GM23338 (cell line): ENCODE results near the gene RAC3. TPM values are rescaled to one million over a fixed set of nuclear protein-coding genes. Genes with fewer than 3 reads are reported as not detected.

Experiments used
- ATAC-seq: fragments of 200-7000 bp; cut with Tn5 transposase; 3 replicates; pipeline ENCODE4 v1.9.1; 2020
- DNase-seq: peaks from one replicate; pipeline ENCODE4 v3.0.0-alpha.2; 2015; ENCODE audit warnings: low spot score
- H2AFZ ChIP-seq: fragments of 200-600 bp; sonication (generic); 2 replicates; pipeline ENCODE4 v1.8.0; 2016; ENCODE audit warnings: antibody characterized with exemption, mild to moderate bottlenecking, moderate library complexity
- H3F3A ChIP-seq: fragments of 200-600 bp; sonication (generic); replicated peaks from 2 replicates; pipeline ENCODE4 v1.8.0; 2017; ENCODE audit warnings: antibody characterized with exemption, mixed run types, low read depth
- H3K27ac ChIP-seq: fragments of 200-600 bp; sonication (generic); 2 replicates; pipeline ENCODE4 v1.6.1; 2016; ENCODE audit warnings: low read depth
- H3K27me3 ChIP-seq: fragments of 200-600 bp; sonication (generic); 2 replicates; pipeline ENCODE4 v1.8.0; 2016; ENCODE audit warnings: mild to moderate bottlenecking, mixed run types, moderate library complexity; ENCODE audit not compliant: insufficient read depth
- H3K36me3 ChIP-seq: fragments of 200-600 bp; sonication (generic); 2 replicates; pipeline ENCODE4 v1.8.0; 2016; ENCODE audit warnings: mild to moderate bottlenecking; ENCODE audit not compliant: insufficient read depth
- H3K4me1 ChIP-seq: fragments of 200-600 bp; sonication (generic); 2 replicates; pipeline ENCODE4 v1.8.0; 2016; ENCODE audit warnings: mild to moderate bottlenecking, moderate library complexity; ENCODE audit not compliant: insufficient read depth
- H3K4me2 ChIP-seq: fragments of 200-600 bp; sonication (generic); 2 replicates; pipeline ENCODE4 v1.7.1; 2017; ENCODE audit warnings: mixed run types
- H3K4me3 ChIP-seq: fragments of 200-600 bp; sonication (generic); 2 replicates; pipeline ENCODE4 v1.6.1; 2016; ENCODE audit warnings: mixed run types
- H3K79me2 ChIP-seq: fragments of 200-600 bp; sonication (generic); replicated peaks from 2 replicates; pipeline ENCODE4 v1.8.0; 2017; ENCODE audit warnings: mild to moderate bottlenecking; ENCODE audit not compliant: insufficient read depth
- H3K9me2 ChIP-seq: fragments of 200-600 bp; sonication (generic); 2 replicates; pipeline ENCODE4 v1.8.0; 2017; ENCODE audit not compliant: insufficient read depth
- H4K20me1 ChIP-seq: fragments of 200-600 bp; sonication (generic); replicated peaks from 2 replicates; pipeline ENCODE4 v1.8.0; 2017; ENCODE audit warnings: mild to moderate bottlenecking; ENCODE audit not compliant: insufficient read depth
- H3K27ac Mint-ChIP-seq: 2 replicates; pipeline ENCODE4 v1.8.0; 2020; ENCODE audit warnings: inconsistent platforms, mild to moderate bottlenecking, moderate library complexity, mixed read lengths
- H3K27me3 Mint-ChIP-seq: 3 replicates; pipeline ENCODE4 v1.8.0; 2022; ENCODE audit warnings: low read depth, mild to moderate bottlenecking, moderate library complexity, mixed read lengths, inconsistent platforms; ENCODE audit not compliant: insufficient read depth, poor library complexity
- H3K36me3 Mint-ChIP-seq: 3 replicates; pipeline ENCODE4 v1.8.0; 2021; ENCODE audit warnings: low read depth, mild to moderate bottlenecking, inconsistent platforms, moderate library complexity, mixed read lengths
- H3K4me1 Mint-ChIP-seq: 3 replicates; pipeline ENCODE4 v1.8.0; 2020; ENCODE audit warnings: mild to moderate bottlenecking, inconsistent platforms, mixed read lengths
- H3K4me3 Mint-ChIP-seq: 3 replicates; pipeline ENCODE4 v1.8.0; 2021; ENCODE audit warnings: moderate library complexity, mild to moderate bottlenecking, inconsistent platforms, mixed read lengths
- H3K9me3 Mint-ChIP-seq: 3 replicates; pipeline ENCODE4 v1.8.0; 2020; ENCODE audit warnings: moderate library complexity, mild to moderate bottlenecking, inconsistent platforms, mixed read lengths
- CREB1 ChIP-seq: fragments of 250-450 bp; sonication (Bioruptor Pico); IDR thresholded peaks from 2 replicates; pipeline ENCODE4 v1.5.0; 2020; ENCODE audit warnings: low read depth, mild to moderate bottlenecking, moderate library complexity
- EZH2 ChIP-seq: fragments of 200-600 bp; sonication (generic); IDR thresholded peaks from one replicate; pipeline ENCODE4 v1.8.0; 2017; ENCODE audit warnings: antibody characterized with exemption, mild to moderate bottlenecking, low read depth; ENCODE audit not compliant: unreplicated experiment
- EZH2phosphoT487 ChIP-seq: fragments of 200-600 bp; sonication (generic); IDR thresholded peaks from one replicate; pipeline ENCODE4 v1.8.1; 2018; ENCODE audit warnings: antibody characterized with exemption; ENCODE audit not compliant: unreplicated experiment
- NANOG ChIP-seq: IDR thresholded peaks from 2 replicates; pipeline ENCODE4 v1.6.1; 2016; ENCODE audit warnings: antibody characterized with exemption, borderline replicate concordance
- POLR2AphosphoS5 ChIP-seq: IDR thresholded peaks from 2 replicates; pipeline ENCODE4 v1.6.1; 2016; ENCODE audit warnings: antibody characterized with exemption, low read depth
- STAT1 ChIP-seq: IDR thresholded peaks from one replicate; pipeline ENCODE4 v1.6.1; 2016; ENCODE audit warnings: antibody characterized with exemption; ENCODE audit not compliant: unreplicated experiment
- ZNF331 ChIP-seq: fragments of 250-450 bp; sonication (Bioruptor Pico); IDR thresholded peaks from 2 replicates; pipeline ENCODE4 v1.5.0; 2020; ENCODE audit warnings: low read depth, mild to moderate bottlenecking, moderate library complexity
- polyA plus RNA-seq: library from polyadenylated mRNA; unstranded; fragments of >200 nt; fragmentation: Nextera tagmentation; extraction: Ambion mirVana; gene quantifications from 2 replicates; pipeline ENCODE4 v1.2.1, GENCODE V29; 2016
- total RNA-seq: library from RNA; depleted of rRNA; stranded (reverse); fragments of >200 nt; shearing (Covaris generic); gene quantifications from 2 replicates; pipeline ENCODE4 v1.2.3, GENCODE V29; 2014
- TF ChIP-seq, protein P1 (sequence below): IDR thresholded peaks from one replicate; pipeline ENCODE4 v1.6.1; 2018; ENCODE audit warnings: antibody characterized with exemption; ENCODE audit not compliant: unreplicated experiment
- TF ChIP-seq, protein P2 (sequence below): fragments of 250-450 bp; sonication (Bioruptor Pico); IDR thresholded peaks from 2 replicates; pipeline ENCODE4 v1.5.0; 2020; ENCODE audit warnings: mild to moderate bottlenecking, moderate library complexity

Gene RAC3
- total and polyA plus RNA-seq, 2 experiments from 2014 or later = 31.5 to 293 TPM

DNA sequence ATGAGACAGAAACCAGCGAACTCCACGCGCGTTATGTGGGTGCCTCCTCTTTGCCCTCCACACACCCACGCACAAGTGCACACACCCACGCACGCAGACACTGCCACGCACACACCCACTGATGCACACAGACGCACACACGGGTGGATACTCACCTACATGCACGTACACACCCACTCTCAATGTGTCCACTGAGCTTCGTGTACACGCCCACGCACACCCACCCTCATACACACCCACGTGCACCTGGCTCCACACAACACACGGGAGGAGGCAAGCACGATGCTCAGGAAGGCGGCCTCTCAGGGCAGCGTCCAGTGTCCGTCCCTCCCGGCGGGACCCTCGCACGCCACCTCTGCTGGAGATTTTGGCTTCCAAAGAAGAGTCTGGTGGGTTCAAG lies 15.9 kb downstream of the RAC3 start:
- no peak overlapping the region for H3K4me2 ChIP-seq
- H3F3A ChIP-seq = no peaks in the 10 kb centered on the region
- peaks cover 3% of the 10 kb centered on the region; the same call in 1 of the 2 replicates for H3K79me2 ChIP-seq
- peaks cover under 1% of the 10 kb centered on the region; the same call in 1 of the 2 replicates for H4K20me1 ChIP-seq
- no peak overlapping the region for H2AFZ ChIP-seq
- Mint-ChIP-seq H3K4me1 (peaks cover 8% of the 10 kb centered on the region), H3K27me3 (peaks cover 6% of the 10 kb centered on the region), H3K9me3 (no peaks in the 10 kb centered on the region), H3K36me3 (peaks cover 8% of the 10 kb centered on the region), H3K27ac (no peak overlapping the region), H3K4me3 (no peak overlapping the region; the same call in 2 of the 3 replicates)
- no peaks in the 10 kb centered on the region for H3K36me3 ChIP-seq
- H3K4me3 ChIP-seq = no peak overlapping the region
- H3K27ac ChIP-seq = no peak overlapping the region
- no peaks in the 10 kb centered on the region for H3K27me3 ChIP-seq
- DNase-seq (no peak), ATAC-seq (no peak)
- no peaks in the 10 kb centered on the region for H3K9me2 ChIP-seq
- no peaks in the 10 kb centered on the region for H3K4me1 ChIP-seq
- no peak for TF ChIP-seq POLR2AphosphoS5
- TF ChIP-seq, protein P1, sequence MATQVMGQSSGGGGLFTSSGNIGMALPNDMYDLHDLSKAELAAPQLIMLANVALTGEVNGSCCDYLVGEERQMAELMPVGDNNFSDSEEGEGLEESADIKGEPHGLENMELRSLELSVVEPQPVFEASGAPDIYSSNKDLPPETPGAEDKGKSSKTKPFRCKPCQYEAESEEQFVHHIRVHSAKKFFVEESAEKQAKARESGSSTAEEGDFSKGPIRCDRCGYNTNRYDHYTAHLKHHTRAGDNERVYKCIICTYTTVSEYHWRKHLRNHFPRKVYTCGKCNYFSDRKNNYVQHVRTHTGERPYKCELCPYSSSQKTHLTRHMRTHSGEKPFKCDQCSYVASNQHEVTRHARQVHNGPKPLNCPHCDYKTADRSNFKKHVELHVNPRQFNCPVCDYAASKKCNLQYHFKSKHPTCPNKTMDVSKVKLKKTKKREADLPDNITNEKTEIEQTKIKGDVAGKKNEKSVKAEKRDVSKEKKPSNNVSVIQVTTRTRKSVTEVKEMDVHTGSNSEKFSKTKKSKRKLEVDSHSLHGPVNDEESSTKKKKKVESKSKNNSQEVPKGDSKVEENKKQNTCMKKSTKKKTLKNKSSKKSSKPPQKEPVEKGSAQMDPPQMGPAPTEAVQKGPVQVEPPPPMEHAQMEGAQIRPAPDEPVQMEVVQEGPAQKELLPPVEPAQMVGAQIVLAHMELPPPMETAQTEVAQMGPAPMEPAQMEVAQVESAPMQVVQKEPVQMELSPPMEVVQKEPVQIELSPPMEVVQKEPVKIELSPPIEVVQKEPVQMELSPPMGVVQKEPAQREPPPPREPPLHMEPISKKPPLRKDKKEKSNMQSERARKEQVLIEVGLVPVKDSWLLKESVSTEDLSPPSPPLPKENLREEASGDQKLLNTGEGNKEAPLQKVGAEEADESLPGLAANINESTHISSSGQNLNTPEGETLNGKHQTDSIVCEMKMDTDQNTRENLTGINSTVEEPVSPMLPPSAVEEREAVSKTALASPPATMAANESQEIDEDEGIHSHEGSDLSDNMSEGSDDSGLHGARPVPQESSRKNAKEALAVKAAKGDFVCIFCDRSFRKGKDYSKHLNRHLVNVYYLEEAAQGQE = no peak
- TF ChIP-seq EZH2phosphoT487 = no peak
- TF ChIP-seq CREB1 = no peak
- no peak for TF ChIP-seq ZNF331 (CRISPR knock-in tag)
- no peak for TF ChIP-seq EZH2
- TF ChIP-seq NANOG = no peak
- no peak for TF ChIP-seq STAT1
- TF ChIP-seq, protein P2, sequence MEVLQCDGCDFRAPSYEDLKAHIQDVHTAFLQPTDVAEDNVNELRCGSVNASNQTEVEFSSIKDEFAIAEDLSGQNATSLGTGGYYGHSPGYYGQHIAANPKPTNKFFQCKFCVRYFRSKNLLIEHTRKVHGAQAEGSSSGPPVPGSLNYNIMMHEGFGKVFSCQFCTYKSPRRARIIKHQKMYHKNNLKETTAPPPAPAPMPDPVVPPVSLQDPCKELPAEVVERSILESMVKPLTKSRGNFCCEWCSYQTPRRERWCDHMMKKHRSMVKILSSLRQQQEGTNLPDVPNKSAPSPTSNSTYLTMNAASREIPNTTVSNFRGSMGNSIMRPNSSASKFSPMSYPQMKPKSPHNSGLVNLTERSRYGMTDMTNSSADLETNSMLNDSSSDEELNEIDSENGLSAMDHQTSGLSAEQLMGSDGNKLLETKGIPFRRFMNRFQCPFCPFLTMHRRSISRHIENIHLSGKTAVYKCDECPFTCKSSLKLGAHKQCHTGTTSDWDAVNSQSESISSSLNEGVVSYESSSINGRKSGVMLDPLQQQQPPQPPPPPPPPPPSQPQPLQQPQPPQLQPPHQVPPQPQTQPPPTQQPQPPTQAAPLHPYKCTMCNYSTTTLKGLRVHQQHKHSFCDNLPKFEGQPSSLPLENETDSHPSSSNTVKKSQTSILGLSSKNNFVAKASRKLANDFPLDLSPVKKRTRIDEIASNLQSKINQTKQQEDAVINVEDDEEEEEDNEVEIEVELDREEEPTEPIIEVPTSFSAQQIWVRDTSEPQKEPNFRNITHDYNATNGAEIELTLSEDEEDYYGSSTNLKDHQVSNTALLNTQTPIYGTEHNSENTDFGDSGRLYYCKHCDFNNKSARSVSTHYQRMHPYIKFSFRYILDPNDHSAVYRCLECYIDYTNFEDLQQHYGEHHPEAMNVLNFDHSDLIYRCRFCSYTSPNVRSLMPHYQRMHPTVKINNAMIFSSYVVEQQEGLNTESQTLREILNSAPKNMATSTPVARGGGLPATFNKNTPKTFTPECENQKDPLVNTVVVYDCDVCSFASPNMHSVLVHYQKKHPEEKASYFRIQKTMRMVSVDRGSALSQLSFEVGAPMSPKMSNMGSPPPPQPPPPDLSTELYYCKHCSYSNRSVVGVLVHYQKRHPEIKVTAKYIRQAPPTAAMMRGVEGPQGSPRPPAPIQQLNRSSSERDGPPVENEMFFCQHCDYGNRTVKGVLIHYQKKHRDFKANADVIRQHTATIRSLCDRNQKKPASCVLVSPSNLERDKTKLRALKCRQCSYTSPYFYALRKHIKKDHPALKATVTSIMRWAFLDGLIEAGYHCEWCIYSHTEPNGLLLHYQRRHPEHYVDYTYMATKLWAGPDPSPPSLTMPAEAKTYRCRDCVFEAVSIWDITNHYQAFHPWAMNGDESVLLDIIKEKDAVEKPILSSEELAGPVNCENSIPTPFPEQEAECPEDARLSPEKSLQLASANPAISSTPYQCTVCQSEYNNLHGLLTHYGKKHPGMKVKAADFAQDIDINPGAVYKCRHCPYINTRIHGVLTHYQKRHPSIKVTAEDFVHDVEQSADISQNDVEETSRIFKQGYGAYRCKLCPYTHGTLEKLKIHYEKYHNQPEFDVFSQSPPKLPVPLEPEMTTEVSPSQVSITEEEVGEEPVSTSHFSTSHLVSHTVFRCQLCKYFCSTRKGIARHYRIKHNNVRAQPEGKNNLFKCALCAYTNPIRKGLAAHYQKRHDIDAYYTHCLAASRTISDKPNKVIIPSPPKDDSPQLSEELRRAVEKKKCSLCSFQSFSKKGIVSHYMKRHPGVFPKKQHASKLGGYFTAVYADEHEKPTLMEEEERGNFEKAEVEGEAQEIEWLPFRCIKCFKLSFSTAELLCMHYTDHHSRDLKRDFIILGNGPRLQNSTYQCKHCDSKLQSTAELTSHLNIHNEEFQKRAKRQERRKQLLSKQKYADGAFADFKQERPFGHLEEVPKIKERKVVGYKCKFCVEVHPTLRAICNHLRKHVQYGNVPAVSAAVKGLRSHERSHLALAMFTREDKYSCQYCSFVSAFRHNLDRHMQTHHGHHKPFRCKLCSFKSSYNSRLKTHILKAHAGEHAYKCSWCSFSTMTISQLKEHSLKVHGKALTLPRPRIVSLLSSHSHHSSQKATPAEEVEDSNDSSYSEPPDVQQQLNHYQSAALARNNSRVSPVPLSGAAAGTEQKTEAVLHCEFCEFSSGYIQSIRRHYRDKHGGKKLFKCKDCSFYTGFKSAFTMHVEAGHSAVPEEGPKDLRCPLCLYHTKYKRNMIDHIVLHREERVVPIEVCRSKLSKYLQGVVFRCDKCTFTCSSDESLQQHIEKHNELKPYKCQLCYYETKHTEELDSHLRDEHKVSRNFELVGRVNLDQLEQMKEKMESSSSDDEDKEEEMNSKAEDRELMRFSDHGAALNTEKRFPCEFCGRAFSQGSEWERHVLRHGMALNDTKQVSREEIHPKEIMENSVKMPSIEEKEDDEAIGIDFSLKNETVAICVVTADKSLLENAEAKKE (CRISPR knock-in tag) = no peak
